OCI-M2 (cell line): ENCODE results near the gene CFAP43.
"Not testable (repeated sequence)": the region's sequence is repeated elsewhere in the genome, so short reads cannot be mapped to it uniquely, and the experiment has no call there.

Experiments used
- DNase-seq: peaks from one replicate; lab custom pipeline; 2025; ENCODE audit not compliant: unreplicated experiment; lab: John Stamatoyannopoulos, UW

The CFAP43 gene

DNA sequence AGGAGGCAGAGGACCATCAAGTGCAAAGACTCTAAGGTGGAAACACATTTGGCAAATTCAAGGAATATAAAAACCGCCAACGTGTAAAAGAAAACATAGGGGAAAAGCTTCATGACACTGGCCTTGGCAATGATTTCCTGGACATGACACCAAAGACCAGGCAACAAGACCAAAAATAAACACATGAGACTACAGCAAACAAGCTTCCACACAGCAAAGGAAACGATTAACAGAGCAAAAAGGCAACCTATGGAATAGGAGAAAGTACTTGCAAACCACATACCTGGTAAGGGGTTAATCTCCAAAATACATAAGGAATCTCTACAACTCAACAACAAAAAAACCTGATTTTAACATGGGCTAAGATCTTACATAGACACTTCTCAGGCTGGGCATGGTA is 26.0 kb upstream of the CFAP43 start:
- no peak for DNase-seq

DNA sequence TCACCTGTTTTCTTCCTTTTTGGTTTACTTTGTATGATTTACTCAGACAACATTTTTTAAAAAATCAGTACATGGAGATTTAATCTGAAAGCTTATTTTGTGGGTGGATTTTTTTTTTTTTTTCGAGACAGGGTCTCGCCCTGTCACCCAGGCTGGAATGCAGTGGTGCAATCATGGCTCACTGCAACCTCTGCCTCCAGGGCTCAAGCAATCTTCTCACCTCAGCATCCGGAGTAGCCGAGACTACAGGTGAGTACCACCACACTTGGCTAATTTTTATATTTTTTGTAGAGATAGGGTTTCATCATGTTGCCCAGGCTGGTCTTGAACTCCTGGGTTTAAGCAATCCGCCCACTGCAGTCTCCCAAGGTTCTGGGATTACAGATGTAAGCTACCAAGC is 25.1 kb upstream of the CFAP43 start:
- no peak for DNase-seq

DNA sequence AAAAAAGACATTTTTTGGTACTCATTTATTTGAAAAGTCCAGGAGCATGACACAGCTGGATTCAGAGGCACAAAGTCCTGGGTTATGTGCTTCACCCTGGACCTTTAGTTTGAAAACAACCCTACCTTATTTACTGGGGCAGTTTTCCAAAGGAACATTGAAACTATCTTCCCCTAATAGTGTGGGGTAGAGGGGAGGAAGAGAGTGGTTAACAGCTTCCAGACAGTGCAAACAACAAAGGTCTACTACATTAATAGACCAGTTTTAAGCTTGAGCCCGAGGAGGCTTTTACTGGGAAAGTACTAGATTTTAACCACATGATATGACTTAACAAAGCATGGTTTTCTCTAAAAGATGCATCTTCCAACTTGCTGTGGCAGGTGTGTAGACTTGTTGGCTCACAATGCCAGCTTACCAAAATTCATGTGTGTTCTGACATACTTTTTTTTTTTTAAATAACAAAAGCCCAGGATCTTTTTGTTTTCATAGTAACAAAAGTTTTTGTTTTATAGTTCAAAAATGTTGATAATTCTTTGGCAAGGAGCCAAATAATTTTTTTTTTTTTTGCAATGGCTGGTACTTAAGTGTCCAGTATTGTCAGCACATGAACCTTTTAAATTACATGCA is 24.3 kb upstream of the CFAP43 start:
- no peak for DNase-seq

DNA sequence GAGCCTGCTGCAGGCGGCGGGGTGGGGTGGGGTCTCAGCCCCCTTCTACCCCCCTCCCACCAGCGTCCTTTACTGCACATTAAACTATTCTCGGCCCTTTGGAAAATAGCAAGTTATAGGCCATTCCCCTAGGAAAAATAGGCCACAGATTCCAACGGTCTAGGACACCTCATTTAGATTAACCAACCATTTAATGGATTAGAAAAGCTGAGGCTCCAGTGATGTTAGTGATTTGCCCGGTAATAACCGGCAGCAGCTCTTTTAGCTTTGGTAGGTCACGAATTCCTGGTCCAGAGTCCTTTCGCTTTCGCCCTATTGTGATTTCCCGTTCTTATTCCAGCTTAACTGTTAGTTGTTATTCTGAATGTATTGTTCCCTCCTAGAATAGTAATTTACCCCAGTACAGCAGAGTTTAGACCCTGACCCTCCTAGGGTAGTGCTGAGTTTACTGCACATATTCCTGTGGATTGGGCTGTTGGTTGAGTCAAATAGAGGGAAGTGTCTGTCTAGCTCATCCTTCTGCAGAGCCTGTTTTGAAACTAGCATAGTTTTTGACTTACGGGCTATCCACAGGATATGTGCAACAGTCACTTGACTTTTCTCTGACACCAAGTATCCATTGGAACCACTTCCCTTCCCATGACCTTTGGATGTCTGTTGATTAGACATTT is 23.3 kb upstream of the CFAP43 start:
- DNase-seq, result no peak

DNA sequence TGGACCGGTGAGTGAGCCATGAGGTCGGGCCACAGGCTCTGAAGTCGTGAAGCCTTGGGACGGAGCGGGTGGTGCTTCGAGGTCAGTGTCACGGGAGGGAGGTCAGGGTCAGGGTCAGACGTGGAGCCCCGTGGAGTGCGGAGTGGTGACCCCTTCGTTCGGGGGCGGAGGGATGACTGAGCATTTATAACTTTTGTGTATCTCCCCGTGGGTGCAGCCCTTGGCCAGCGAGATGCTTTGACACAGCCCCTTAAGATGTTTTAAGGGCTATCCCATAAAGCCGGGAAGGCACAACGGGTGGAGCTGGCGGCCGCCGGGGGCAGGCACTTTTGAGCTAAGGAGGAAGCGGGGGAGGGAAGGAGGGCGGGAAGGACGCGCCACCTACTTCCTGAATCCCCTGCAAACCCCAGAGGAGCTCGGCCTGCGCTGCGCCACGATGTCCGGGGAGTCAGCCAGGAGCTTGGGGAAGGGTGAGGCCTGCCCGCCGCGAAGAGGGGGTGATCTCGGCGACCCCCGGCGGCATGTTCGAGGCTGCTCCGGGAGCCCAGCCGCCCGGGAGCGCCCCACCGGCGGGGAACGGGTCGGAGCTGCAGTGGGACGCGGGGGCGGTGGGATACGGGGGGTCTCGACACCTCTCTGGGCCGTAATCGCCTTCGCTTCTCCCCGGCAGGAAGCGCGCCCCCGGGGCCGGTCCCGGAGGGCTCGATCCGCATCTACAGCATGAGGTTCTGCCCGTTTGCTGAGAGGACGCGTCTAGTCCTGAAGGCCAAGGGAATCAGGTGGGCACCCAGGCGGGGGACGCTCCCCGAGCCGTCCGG is 22.5 kb upstream of the CFAP43 start, which contains the start of gene GSTO1:
GSTO1 (plus strand) TSS at position 400 of the 818 bp plus-strand sequence; CDS start at position 437, 37 bp downstream.
- DNase-seq, result peak; percentile 48

DNA sequence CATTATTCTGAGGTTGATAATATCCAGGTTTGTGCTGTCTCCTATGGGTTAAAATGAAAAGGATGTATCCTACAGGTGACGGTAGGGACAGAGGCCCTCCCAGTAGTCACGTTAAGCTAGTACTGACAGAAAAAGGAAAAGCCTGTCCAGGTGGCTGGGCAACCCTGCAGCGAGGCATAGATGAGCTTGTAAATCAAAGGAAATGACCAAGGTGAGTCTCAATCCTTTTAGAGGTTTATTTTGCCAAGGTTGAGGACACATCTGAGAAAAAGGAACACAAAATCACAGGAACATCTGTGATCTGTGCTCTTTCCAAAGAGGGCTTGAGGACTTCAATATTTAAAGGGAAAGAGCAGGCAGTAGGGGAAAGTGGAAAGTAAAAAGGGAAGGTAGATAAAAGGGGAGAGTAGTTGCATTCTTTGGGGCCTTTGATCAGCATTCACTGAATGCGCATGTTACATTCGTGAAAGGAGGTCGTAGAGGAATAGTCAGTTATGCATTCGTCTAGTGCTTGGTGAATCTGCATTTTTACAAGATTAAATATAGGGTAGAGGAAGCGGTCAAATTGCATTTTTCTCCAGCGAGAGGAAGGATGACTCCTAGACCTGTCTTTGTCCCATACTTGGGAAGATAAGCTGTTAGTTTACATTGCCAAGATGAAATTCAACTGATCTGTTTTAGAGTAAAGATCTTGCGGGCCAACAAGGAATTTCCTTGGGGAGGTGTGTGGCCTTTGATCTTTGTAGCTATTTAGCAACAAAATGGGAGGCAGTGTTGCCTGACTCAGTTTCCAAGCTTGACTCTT is 21.6 kb upstream of the CFAP43 start:
- DNase-seq, result no peak

DNA sequence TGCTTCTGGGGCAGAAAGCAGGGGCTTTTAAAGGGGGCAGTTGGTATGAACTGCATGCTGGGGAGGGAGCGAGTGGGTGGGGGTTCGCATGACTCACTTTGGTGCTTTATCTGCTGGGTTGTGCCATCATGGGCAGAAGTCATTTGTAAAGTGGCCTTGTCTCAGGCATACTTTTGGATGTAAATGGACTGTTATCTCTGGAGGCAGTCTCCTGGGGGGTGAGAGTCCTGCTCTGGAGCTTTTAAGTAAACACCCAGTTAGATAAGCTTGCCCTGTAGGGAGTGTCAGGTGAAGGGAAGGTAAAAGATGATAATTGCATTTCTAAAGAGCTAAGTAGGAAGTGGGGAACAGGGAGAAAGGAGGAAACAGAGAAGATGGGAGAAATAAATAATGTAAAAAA is 20.9 kb upstream of the CFAP43 start:
- DNase-seq, result peak; percentile 63

DNA sequence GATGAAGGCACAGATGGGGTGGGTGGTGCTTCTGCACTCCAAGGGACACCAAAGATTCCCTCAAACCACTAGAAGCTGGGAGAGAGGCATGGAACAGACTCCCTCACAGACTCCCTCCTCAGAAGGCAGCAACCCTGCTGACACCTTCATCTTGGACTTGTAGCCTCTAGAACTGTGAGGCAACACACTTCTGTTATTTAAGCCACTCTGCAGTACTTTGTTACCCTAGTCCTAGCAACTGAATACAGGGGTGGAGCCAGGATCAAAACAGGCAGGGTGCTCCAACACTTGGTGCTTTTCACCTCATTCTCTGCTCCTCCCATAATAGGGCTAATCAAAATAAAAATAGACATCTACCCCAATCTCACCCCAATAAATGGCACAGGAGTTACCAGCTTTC is 20.2 kb upstream of the CFAP43 start:
- no peak for DNase-seq

DNA sequence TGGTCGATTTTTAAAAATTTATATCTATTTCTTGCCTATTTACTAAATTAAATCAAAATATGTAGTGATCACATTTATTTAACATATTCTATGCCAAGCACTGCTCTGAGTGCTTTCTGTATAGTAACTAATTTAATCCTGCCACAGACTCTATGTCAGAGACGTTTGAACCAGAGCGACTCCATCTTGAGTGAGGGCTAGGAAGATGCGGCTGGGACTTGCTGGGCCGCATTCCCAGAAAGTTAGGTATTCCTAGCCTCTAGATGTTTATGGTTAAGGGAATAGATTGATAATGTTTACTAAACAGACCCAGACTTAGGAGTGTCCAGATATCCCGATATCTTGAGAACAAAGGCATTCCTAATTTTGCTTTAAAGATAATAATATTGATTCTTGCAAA is 19.3 kb upstream of the CFAP43 start:
- no peak for DNase-seq

DNA sequence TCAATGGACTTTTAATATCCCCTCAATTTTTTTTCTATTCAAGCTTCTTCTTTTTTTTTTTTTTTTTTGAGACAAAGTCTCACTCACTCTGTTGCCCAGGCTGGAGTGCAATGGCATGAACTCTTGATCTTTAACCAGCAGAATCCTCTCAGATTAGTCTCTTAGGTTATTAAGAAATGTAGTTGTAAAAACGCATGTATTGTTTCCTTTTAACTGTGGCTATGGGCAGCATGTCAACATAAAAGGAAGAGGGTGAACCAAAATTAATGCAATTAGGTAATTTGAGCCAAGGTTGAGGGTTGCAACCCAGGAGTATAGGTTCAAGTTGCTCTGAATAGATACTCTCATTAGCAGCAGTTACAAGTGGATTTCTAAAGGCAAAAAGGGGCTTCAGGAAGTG is 18.2 kb upstream of the CFAP43 start:
- no peak for DNase-seq

DNA sequence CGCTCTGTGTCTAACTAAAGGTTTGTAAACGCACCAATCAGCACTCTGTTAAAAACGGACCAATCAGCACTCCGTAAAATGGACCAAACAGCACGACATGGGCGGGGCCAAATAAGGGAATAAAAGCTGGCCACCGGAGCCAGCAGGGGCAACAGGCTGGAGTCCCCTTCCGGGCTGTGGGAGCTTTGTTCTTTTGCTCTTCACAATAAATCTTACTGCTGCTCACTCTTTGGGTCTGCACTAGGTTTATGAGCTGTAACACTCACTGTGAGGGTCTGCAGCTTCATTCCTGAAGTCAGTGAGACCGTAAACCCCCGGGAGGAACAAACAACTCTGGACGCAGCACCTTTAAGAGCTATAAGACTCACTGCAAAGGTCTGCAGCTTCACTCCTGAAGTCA is 16.8 kb upstream of the CFAP43 start:
- DNase-seq, result not testable (repeated sequence)

DNA sequence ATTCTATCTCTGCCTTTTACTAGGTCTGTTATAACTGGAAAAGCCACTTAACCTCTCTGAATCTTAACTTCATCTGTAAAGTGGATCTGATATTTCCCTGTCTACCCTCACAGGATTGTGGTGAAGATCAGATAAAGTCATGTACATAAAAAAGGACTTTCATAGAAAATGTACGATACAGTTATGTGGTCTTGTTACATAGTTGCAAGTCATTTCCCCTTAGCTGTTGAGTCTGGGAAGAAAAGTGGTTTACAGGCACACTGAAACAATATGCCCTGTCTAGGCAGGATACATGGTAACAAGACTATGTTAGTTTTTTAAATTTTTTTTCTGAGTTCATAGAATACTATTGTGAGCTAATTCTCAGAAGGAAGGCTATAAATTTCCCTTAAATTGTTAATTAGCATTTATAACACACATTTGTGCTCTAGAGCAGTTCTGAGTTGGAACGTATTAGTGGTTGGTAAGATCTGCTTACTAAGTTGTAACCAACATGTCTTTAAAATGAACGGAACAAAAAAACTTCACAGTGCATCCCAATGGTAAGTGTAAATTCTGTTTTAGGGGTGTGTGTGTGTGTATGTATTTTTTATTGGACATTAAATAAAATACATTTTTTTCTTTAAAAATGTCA is 15.5 kb upstream of the CFAP43 start:
- DNase-seq, result no peak

DNA sequence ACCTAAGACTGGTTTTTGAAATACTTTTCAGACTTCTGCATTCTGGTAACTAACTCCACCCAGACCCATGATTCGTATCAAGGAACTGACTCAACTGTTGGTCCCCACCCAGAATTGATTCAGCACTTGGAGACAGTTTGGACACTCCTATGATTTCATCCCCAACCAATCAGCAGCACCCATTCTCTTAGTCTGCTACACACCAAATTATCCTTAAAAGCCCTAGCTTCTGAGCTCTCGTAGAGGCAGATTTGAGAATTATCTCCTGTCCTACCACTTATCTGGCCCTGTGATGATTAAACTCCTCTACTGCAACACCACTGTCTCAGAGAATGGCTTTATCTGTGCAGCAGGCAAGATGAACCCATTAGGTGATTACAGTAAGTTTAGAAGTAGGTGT is 14.8 kb upstream of the CFAP43 start:
- no peak for DNase-seq

DNA sequence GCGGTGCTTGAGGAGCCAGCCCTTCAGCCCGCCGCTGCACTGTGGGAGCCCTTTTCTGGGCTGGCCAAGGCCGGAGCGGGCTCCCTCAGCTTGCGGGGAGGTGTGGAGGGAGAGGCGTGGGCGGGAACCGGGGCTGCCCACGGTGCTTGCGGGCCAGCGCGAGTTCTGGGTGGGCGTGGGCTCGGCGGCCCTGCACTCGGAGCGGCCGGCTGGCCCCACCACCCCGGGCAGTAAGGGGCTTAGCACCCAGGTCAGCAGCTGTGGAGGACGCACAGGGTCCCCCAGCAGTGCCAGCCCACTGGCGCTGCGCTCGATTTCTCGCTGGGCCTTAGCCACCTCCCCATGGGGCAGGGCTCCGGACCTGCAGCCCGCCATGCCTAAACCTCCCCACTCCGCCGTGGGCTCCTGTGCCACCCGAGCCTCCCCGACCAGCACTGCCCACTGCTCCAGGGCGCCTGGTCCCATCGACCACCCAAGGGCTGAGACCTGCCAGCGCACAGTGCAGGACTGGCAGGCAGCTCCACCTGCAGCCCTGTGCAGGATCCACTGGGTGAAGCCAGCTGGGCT is 13.0 kb upstream of the CFAP43 start:
- no peak for DNase-seq

DNA sequence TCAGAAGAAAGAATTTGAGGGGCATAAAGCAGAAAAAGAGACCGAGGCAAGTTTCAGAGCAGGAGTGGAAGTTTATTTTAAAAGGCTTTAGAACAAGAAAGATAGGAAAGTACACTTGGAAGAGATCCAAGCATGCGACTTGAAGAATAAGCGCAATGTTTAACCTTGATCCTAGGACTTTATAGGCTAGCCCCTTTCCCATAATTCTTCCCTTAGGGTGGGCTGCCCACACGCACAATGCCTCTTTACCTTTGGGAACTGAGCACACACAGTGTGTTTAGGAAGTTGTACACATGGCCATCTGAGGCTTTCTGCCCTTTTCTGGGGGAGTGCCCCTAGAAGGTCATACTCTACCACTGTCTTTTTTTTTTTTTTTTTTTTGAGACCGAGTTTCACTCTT is 11.3 kb upstream of the CFAP43 start:
- no peak for DNase-seq

DNA sequence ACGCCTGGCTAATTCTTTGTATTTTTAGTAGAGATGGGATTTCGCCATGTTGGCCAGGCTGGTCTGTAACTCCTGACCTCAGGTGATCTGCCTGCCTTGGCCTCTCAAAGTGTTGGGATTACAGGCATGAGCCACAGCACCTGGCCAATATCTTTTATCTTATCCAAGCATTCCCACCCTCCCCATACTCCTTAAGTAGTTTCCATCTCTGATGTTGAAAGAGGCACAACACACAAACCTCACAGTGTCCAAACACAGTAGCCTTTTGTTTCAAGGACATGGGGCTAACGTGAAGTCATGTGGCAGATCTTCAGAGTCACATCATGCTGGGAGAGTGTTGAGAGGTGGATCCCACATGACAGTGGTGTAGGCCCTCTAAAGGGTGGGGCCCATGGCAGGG is 10.8 kb upstream of the CFAP43 start:
- DNase-seq, result not testable (repeated sequence)

DNA sequence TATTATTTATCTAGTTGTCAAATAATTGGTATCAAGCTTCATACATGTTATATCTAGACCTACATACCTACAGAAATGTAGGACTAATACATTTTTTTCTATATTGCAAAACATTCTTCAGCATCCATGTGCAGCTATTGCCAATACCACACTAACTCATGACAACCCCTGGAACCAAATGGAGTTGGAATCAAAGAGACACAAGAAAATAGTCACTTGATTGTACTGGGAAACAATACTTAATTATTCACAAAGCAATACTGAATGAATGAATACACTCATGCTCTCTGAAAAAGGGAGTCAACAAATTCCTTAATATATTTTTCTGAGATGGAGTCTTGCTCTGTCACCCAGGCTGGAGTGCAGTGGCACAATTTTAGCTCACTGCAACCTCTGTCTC is 10.4 kb upstream of the CFAP43 start:
- no peak for DNase-seq

DNA sequence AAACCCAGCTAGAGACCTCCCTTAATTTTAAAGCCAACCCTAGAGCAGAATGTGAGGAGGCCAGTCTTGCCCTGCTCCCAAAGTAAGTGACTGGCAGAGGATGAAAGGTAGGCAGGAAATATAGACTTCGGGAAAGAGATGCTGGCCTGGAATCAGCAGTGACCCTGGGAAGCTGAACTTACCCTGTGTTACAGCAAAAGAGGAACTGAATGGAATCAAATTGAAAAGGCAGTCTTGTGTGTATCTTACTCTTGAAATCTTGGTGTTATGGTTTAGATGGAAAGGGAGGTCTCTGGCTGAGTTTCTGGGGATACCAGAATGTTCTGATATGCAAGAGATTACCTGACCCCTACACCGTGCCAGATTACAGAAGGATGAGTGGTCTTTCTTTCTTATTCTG is 7.9 kb upstream of the CFAP43 start:
- DNase-seq, result no peak

DNA sequence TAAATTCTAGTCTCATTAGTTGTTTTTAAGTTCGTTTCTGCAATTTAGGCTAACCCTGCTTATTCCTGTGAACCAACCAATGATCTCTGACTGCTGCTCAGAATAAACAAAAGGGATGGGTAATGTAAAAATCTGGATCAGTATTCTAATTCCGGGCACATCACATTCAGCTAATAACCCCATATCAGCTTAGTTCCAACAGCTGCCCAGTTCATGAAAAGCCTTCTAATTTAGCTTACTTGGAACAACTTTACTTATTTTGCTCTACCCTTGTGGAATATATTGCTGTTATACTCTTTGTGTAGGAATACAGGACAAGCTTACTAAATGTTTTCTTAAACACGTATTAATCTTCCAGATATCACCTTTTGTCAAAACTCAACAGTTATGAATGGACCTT is 3.6 kb upstream of the CFAP43 start:
- no peak for DNase-seq

DNA sequence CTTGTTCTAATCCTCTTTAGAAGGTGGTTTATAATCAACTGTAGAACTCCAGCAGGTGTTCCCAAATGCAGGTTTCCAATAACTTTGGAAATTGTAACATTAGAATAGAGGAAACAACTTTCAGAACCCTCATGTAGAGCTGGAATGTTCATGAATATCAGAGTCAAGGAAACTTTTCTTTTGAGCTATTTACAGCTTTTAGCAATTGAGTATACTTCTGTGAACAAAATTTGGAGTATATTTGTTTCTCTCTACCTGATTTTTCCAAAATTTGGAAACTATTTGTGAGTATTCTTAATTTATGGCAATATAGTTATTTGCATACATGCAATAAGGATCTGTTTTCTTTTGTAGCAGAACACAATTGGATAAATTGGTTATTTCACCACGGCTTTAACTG is 2.8 kb upstream of the CFAP43 start:
- no peak for DNase-seq

DNA sequence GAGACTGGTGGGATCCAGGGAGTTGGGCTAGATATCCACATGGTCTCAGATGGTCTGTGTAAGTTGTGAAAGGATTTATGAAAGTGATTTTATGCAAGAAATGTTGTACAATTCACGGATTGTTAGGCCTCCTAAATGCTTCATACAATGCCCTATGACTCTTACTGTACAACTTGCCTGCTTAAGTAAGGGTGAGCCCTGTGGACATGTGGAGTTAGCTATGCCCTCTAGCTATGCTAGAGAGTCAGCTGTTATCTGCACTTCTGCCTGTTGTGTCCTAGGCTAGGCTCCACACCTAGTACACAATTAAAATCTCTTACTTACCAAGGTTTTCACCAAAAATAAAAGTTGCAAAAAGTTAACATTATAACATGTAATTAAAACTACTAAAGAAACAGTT is 1.7 kb upstream of the CFAP43 start:
- no peak for DNase-seq
